HG03108 (cell line): ENCODE results near the gene COBL.
"Not testable (repeated sequence)": the region's sequence is repeated elsewhere in the genome, so short reads cannot be mapped to it uniquely, and the experiment has no call there.

ENCODE experiments used
- ATAC-seq: cut with Tn5 transposase; IDR thresholded peaks from one replicate; pipeline ENCODE4 v1.9.1; 2021; ENCODE audit warnings: moderate library complexity; ENCODE audit not compliant: unreplicated experiment

Gene COBL

DNA sequence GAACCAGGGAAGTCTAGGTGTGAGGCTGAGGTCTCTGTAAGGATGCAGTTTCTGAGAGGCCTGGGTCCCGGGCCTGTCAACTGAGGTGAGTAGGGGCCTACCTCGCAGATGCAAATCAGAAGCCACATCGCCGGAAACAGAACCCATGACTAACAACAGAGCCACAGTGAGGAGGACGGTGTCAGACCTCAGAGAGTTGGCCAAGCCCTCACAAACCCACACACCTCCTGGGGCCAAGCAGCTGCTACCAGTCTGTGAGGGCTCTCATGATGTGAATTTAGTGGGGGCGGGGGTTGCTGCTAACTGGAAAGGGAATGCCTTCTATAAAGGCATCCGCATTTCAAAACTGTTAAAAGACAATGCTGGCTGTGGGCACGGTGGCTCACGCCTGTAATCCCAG is 103.0 kb downstream of the COBL start:
- no peak for ATAC-seq

DNA sequence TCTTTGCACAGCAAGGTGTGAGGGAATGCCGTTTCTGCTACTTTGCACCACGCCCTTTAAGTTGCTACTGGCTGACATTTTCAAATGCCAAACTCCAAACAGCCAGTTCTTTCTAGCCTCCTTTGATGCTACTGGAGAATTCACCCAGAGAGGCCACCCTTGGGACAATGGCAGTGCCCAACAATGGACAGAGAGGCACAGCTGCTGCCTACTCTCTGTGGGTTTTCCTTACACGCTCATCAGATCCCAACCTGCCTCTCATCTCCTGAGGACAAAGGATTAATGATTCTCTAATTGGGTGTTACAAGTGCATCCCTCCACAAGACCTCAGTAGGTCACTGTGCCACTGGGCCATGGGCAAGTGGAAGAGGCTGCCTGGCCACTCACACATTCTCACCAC is 105.8 kb downstream of the COBL start:
- ATAC-seq = no peak

DNA sequence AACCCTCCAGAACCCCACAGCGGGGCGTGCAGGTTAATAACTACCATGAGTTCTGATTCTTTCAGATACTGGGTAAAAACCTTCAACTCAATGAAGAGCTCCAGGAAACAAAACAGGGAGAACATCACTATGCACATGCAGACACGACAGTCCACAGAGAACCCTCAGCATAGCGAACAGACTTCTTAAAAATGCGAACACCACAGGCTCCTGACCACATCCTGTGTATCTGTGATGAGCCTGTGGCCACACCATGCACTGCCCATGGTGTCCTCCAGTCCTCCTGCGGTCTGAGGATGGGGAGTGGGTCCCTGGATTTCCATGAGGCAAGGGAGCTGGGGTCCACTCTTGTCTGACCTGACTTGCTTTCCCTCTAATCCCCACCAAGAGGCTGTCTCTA is 107.2 kb downstream of the COBL start:
- ATAC-seq = no peak

DNA sequence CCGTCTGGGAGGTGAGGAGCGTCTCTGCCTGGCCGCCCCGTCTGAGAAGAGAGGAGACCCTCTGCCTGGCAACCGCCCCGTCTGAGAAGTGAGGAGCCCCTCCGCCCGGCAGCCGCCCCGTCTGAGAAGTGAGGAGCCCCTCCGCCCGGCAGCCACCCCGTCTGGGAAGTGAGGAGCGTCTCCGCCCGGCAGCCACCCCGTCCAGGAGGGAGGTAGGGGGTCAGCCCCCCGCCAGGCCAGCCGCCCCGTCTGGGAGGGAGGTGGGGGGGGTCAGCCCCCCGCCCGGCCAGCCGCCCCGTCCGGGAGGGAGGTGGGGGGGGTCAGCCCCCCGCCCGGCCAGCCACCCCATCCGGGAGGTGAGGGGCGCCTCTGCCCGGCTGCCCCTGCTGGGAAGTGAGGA is 108.5 kb downstream of the COBL start:
- not testable (repeated sequence) for ATAC-seq

DNA sequence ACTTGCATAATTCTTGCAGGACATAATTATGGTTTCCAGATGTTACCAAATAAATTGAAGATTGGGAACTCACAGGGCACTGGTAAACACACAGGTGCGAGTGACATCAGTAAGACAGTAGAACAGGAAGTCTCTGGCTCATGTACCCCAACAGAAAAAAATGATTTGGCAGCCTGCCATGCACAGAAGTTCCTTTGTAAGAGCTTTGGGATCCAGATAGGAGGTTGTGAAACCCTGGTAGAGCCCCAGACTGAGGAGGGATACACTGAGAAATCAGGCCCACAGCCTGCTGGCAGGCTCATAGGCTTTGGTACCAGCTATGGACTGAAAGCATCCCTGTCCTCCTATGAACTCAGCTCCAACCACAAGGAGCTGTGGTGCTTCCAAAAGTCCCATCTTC is 118.0 kb downstream of the COBL start:
- ATAC-seq = no peak

DNA sequence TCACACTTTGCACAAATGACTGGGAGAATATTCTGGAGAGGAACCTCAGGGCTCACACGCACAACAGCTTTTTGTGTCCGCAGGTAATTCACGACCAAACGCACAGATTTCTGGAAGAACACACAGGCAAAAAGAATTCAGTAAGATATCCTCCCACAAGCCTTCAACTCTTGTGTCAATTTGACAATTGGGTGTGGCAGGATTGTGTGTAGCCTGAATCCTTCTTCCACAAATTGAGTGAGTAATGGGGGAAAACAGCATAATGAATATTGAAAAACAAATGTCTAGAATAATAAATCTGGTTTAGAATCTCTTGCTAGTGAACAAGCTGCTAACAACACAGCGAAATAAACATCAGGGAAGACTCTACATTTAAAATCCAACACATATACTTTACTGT is 125.6 kb downstream of the COBL start:
- ATAC-seq = no peak

DNA sequence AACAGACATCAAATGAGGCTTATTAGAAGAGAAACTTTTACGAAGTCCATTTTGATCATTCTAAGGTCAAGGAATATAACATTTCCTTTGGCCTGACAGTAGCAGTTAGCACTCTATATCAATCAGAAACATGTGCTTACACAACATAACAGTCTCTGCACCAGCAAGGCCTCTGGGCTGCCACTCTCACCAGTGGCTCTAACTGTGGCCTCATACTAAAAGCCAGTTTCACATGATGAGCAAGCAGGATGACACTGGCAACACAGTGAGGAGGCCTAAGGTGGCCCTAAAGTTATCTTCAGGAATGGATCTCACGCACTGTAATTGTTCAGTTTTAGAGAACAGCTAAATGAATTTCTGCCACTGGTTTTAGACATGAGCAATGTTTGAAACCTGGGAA is 126.8 kb downstream of the COBL start:
- no peak for ATAC-seq

DNA sequence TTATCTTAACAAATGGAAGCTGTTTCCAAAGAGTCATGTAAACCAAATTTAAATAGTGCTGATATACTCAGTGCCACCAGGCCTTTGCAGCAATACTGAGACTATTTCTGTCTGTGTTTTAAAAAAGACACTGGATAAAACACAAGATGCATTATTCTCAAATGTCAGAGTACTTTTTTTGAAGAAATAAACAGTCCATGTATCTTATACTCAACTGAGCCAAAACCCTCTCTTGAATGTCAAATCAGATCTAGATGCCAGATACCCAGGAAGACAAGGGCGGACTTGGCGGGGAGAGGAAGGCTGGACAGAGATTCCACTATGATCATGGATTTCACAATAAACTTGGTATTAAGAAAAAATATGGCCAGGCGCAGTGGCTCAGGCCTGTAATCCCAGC is 127.6 kb downstream of the COBL start:
- no peak for ATAC-seq

DNA sequence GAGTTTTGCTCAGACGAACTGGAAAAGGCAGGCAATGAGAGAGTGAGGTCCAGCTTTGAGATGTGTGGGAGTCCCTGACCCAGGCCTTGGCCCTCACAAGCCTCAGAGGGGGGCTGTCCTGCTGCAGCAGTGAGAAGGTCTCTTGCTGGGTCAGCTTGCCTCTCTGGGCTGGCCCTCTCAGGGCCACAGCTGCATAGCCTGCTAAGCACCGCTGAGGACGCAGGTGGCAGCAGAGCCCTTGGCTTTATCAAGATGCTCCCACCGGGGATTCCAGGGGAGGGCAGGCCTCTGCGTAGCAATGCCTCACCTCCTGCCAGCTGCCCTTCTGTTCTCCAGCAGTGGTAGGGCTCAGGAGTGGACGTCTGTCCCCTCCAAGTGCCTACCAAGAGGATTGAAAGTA is 128.7 kb downstream of the COBL start:
- ATAC-seq = no peak

DNA sequence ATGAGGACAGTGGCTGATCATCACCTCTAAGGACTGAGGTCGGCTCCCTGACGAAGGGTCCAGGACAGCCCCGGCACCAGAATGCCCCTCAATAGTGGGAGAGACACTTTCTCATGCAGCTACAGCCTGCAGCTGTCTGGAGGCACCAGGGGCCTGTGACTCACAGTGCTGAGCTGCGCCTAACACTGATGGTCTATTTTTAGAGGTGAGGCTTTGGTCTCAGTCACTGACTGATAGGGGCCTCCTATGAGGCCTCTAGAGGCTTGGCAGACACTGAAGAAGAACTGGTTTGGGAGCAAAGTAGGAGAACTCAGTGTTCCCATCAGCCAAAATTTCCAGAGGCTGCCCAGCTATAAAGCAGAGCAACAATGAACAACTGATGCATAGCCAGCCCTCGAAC is 130.1 kb downstream of the COBL start:
- ATAC-seq = no peak

DNA sequence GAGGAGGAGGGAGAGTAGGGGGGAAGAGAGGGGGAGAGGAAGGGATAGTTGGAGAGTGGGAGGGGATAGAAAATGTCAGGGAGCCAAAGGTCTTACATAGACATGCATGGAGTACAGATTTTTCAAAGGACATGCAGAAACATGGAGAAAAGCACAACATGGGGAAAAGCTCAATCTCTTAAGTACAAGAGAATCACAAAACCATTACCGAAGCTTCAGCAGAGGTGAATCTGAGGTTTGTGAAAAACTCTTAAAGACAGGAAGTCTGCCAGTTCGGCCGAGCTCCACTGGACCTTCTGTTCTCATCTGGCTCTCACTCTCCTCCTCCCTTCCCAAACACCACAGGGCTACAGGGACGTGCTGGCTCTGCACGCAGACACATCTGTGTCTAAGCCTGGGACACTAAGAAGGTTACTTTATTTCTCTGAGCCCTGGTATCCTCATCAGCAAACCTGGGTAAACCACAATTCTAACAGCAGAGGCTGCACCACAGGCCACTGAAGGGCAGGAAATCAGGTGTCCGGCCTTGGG is 133.9 kb downstream of the COBL start:
- ATAC-seq = no peak

DNA sequence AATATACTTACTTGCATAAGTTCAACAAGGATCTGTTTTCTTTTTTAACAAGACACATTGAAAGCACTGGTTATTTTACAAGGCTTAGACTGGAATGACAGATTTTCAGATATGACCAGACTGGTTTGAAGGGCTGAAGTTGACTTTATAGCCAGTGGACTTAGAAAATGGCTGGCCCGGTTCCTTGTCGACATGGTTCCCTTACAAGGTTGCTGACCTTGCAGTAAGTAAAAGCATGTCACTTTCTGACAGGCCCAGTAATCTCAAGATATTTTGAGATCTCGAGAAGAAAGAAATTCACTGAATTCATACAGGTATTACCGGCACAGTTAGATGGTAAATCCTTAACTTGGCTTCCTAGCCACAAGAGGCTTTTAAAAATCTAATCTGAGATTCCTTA is 136.5 kb downstream of the COBL start:
- no peak for ATAC-seq

DNA sequence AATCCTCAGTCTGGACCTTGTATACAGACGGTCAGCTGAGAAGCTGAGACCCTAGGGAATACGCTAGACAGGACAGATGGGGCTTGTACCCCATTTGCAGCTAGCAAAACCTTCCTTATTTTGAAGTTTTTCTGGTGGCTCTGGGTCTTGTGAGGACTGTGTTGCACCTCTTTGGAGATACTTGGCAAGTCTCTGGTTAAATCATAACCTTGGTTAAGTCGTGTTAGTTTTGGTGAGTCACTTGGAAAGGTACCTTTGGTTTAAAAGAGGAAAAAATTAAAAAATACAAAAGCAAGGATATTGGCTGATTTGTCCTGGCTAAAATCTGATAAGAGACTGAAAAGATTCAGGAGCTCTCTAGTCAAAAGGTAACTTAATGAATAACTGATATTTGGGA is 140.6 kb downstream of the COBL start:
- no peak for ATAC-seq

DNA sequence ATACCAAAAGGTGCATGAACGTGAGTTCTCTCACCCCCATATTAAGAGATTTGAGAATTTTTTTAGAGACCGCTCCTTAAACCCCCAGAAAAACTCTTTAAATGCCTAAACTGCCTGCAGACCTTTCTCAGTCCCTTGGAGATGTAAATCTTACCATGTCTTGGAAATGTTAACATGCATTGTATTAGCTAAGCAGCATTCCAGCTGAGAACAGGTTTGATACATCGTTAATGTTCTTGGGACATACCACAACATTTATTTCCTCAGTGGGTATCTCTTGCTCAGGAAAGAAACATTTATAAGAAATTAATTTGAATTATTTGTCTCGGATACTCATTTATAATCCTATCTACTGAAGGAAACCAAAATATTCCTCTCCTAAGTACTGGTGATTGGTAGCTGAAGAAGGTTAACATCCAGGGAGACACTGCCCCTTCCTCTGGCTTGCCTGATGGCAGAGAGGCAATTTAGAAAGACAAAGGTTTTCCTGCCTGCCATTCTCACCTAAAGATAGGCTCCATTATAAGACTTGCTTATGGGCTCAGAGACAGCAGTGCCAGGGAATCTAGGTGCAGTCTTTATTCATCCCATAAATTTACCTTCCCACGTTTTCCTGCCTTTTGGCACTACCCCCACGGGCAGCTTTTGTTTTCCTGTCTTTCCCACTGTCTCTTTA is 141.2 kb downstream of the COBL start:
- no peak for ATAC-seq

DNA sequence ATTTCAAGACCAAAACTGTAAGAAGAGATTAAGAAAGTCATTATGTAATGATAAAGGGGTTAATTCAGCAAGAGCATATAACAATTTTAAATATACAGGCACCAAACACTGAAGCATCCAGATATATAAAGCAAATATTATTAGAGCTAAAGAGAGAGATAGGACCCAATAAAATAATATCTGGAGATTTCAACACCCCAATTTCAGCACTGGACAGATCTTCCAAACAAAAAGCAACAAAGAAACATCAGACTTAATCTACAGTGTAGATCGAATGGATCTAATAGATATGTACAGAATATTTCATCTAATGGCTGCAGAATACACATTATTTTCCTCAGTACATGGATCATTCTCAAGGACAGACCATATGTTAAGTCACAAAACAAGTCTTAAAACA is 151.3 kb downstream of the COBL start:
- ATAC-seq = no peak

DNA sequence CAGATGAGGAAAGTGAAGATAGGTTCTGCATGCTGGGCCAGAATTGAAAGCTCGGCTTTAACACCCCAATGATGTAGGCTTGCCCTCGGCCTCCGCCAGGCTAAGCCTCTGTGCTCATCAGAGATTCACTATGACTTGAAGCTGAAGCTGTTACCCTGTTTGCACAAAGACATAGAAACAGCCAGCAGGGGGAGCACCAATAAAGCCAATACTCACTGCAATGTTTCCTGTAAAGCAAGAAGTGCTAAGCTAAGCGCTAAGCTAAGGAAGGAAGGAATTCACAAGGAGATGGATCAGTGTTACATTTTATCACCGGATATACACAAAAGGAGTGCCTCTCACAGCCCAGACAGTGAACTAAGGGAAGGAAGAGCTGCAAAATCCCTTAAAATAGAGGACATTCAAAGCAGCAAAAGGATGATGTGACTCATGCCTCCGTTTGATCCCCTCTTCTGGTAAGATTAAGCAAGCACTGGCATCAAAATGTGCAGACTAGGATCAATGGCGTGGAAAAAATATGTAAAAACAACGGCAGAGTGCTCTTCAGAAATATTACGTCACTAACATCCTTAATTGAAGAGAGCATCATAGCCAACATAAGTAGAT is 153.8 kb downstream of the COBL start:
- ATAC-seq = peak; percentile 88

DNA sequence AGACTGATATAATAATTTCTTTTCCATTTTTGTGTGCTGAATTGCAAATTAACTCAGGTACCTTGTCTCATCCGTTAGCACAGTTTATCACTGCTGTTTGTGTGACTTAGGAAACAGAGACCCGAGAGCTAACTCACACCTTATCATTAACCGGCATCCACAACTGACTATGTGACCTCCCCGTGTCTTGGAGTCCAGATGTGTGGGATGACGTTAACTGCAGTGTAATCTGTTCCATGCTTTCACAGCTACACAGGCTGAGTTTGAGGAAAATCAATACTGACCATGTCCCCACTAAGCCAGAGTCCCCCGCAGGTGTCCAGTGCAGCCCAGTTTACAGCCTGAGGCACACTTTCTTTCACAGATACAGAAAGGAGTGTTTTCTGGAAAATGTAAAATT is 154.7 kb downstream of the COBL start:
- ATAC-seq = no peak

DNA sequence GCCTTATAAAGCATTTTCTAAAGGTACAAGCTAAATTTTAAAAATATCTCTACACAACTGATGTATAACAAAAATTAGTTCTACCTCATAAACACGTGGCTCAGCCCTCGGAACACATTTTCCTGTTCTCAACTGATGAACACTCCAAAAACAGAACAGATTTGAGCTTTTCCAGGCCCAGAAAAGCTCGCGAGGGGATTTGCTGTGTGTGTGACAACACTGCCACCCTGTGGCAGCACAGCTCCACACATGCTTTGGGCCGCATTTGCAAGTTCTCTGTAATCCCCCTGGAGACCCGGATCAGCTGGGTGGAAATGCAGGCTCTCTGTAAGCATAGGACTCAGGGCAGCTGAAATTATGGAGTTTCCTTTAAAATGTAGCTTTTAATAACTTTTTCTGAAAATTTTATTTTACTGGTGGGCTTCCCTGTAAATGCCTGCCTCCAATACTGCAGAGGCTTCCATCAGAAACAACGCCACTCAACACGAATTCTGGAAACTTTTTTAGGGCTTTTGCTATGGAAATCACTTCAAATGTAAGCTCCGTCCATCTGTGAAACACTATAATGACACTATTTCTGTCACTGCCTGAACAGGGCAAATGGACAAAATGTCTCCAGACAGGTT is 155.5 kb downstream of the COBL start:
- ATAC-seq = no peak

DNA sequence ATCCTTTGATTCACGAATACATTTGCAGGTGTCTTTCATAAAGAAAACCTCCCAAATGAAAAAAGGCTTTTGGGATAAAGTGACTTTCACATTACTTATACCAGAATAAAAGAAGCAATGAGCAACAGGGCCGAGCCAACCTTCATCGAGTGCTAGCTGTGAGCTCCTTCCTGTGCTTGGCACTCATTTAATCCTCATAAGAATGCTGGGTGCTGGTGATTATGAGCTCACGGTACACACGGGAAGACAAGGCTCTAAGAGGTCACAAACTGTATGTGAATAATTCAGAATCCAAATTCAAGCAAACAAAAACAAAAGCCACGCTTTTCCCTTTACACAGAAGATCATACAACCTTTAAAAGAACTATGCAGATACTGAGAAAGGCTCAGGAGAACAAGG is 156.2 kb downstream of the COBL start:
- ATAC-seq = no peak

DNA sequence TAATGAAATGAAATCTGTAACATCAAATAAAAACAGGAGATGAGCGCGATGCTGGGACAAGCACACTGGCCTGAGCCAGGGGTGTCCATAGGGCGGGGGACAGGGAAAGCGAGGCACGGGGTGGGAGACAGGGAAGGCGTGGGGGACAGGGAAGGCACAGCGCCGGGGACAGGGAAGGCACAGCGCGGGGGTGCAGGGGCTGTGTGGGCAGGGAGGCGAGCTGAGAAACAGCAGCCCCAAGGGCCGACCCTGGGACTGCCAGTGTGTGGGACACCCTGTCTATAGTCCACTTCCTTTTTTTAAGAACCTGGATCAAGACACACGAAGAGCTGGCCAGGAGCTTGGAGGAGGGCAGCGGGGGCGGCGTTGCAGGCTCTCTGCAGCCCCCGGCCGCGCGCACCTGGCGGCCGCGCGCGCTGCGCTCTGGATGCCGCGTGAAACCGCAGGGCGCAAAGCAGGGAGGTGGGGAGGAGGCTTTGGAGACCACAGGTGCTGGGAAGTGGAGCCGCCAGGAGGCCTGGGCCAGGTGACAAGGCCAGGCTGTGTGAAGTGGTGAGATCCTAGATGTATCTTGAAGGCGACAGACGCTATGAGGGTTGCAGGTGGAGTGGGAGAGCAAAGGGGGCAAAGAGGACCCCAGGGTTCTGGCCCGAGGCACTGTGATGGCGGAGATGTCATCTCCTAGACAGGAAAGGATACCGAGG is 157.7 kb downstream of the COBL start:
- no peak for ATAC-seq

DNA sequence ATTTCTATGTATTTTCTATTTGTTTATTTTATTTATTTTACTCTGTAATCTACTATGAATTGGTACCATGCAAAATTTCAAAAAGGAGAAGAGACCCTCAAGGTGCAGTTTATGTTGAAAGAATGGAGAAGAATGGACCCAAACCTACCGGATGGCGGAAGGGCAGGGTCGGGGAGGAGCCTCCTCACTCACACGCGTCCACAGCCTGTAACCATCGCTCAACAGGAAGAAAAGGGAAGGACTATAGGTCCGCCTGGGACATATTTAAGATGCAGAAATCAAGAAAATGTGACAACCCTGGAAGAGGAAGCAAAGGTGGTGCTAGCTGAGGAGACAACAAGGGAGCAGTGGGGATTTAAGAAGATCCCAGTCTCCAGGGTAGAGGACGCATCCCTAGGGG is 158.4 kb downstream of the COBL start:
- ATAC-seq = no peak

DNA sequence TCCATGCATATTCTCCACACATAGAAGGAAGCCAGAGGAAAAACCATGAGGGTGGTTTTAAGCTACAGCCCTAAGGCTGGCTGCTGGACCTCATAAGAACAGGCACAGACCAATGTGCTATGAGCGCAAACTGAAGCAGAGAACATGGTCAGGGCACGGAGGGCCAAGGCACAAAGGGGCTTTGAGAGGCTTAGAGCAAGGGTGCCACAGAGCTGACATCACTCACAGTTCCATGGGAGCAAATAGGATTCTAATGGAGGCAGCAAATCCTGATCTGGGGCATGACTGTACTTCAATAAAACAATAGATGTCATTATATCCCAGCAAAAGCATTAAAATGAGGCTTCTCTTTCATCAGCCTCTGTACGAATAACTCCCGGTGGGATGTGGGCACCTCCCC is 162.4 kb downstream of the COBL start:
- ATAC-seq = no peak
